ENCODE measurements around the gene DUSP2.
A peak's percentile ranks its signal among the peaks of the same experiment; 100 is the strongest.

Gene DUSP2

DNA sequence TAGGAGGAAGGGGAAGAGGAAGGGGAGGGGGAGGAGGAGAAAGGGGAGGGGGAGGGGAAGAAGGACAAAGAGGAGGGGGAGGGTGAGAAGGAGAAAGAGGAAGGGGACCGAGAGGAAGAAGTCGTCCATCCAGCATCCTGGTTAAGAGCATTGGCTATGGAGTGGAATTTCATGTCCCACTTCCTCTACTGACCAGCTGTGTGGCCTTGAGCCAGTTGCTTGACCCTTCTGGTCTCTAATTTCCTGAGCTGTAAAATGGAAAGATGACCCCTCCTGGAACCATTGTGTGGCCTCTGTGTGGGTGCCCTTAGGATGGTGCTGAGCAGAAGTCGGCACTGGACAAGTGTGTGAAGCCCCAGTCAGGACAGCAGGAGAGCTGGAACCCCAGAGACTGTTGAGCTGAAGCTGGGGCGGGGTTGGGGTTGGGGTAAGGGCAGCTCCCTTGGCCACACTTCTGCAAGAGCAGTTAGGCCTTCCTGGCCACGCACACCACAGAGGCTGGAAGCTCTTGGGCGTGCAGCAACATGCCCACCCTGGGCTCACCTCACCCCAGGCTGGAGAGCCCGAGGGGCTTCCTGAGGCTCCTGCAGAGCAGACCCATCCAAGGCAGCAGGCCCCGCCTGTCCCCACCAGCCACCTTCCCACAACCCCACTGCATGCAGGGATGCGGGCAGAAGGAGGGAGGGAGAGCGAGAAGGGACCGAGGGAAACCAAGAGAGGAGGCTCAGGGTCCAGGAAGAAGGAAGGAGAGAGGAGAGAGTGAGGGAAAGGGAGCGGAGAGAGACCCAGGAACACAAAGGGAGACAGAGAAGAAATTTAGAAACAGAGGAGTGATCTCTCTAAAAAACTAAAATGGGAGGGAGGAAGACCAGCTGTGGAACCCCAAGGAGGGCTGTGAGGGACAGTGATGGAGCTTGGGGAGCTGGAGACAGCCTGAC lies 45.1 kb downstream of the DUSP2 start:
- DNase-seq = no peak

DNA sequence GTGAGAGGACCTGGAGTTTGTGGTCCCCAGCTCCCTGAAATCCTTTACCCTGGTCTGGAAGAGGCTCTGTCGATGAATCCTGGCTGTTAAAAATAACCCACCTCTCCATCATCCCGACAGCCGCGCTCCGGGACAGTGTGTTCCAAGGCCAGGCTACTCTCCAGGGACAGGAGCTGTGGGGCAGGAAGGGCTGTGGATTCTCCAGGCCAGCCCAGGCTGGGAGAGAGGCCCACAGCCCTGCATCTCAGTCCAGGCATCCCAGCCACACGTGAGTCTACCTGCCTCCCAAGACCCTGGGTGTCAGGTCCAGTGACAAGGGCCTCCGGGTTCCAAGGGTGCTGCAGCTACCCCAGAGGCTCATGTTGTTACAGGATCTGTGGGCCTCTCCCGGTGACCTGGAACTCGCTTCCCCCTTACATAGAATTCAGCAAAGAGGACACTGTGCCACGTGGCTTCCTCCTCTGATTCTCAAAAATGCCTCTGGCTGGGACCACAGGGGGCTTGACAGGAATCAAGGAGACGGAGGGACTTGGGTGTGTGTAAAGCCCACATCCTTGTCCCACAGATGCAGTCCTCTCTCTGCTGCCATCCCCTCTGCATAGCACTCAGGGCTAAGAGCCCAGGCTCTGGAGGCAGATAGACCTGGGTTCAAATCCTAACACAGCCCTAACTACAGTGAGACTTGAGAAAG lies 46.2 kb downstream of the DUSP2 start:
- no peak for DNase-seq

DNA sequence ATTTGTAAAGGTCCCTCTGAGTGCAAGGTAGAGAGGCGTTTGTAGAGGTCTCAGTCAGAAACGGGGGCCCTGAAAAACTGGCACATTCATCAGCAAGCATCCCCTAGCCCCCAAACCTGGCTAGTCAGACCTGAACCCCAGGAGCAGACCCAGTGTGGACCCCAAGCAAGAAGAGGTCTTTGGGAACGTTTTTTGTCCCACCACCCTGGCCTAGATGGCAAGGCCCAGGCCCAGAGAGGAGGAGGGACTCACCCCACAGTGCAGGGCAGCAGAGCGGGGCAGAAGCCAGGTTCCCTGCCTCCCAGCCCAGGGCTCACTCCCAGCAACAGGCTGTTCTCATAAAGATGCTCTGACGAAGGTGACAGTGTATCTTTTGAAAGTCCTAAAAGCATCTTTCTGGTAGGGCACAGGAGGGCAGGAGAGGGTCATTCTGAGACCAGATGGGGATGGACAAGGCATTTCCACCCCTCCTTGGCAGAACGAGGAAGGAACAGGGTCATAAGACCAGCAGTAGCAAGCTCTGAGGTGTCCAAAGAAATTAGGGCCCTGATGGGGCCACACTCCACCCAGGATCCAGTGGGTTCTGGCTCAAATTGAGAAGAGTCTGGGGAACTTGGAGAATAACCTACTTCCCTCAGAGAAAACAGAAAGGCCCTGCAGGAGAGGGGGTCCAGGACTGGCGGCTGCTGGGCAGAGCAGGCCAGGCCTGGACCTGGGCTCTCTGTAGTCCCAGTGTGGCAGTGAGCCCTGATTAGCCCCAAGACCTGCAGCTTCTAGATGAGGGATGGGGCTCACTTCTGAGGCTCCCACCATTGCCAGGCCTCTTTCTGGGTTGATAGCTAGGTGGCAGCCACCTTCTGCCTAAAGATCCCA lies 47.1 kb downstream of the DUSP2 start:
- DNase-seq = no peak

DNA sequence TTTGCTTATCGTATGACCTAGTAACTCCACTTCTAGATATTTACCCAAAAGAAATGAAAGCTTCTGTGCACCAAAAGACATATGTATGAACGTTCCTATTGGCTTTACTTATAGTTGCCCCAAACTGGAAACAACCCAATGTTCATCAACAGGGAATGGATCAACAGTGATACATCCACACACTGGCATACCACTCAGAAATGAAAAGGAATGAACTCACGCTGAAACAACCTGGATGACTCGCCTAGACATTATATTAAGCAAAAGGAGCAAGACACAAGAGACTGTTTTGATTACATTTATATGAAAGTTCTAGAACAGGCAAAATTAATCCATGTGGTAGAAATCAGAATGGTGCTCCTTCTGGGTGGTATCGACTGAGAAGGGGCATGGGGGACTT lies 47.8 kb downstream of the DUSP2 start:
- DNase-seq = no peak

DNA sequence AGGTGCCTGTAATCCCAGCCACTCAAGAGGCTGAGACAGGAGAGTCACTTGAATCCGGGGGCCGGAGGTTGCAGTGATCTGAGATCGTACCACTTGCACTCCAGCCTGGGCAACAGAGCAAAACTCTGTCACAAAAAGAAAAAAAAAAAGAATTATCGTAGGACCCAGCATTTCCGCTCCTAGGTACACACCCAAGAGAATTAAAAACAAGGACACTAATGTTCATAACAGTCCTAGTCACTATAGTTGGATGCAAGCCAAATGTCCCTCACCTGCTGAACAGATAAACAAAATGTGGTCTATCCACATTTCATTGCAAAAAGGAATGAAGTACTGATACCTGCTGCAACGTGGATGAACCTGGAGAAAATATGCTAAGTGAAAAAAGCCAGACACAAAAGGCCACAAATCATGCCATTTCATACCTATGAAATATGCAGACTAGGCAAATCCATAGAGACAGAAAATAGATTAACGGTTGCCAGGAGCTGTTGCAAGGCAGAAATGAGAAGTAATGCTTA lies 50.1 kb downstream of the DUSP2 start:
- peak in 1 of 2 experiments; percentile 41 for DNase-seq

- no peak for DNase-seq
Observed at GRCh38 chr2:96093528-96093927, 51.7 kb downstream of the DUSP2 start.
